Measurements from ENCODE around the gene KCNA10. TPM values are rescaled to one million over a fixed set of nuclear protein-coding genes. Genes with fewer than 3 reads are reported as not detected.

KCNA10 gene
- total RNA-seq, 1 experiment from 2014 or later: not detected

- no TSS peak for BruUV-seq (replicated peaks)
- H3K4me1 ChIP-seq (ENCODE audit: insufficient read depth, low read length, poor library complexity, severe bottlenecking): no peaks in the 10 kb centered on the region
- ChIA-PET CTCF (no interaction called here), POLR2A (ENCODE audit: low non-redundant PET) (no interaction called here)
- H3K27me3 ChIP-seq (replicated peaks; ENCODE audit: insufficient read depth, low read depth, low read length, poor library complexity): no peaks in the 10 kb centered on the region
- H3K4me3 ChIP-seq (ENCODE audit: low read depth, low read length, poor library complexity, severe bottlenecking): no peak overlapping the region
- DNase-seq (ENCODE audit: low spot score): no peak
- H3K36me3 ChIP-seq (ENCODE audit: insufficient read depth, low read length, poor library complexity, severe bottlenecking): no peaks in the 10 kb centered on the region
- no peak overlapping the region for H3K27ac ChIP-seq (ENCODE audit: low read depth, low read length, poor library complexity, severe bottlenecking)
- H3K9me3 ChIP-seq (ENCODE audit: low read depth, low read length, poor library complexity, severe bottlenecking): no peaks in the 10 kb centered on the region
- TF ChIP-seq EZH2 (IDR thresholded peaks at IDR 0.05; ENCODE audit: borderline replicate concordance, low read depth, low read length, poor library complexity, severe bottlenecking): no peak
- no peak for TF ChIP-seq CTCF (conservative IDR thresholded peaks at IDR 0.05; ENCODE audit: low read depth, low read length)
- intact Hi-C loops (cut with micrococcal nuclease; ENCODE audit: unreplicated experiment): no loop called here
These were observed 9.3 kb downstream of the KCNA10 start for GRCh38 chr1:110509655-110510054.

- intact Hi-C loops (cut with micrococcal nuclease; ENCODE audit: unreplicated experiment): no loop called here
- Histone ChIP-seq H3K27ac (ENCODE audit: low read depth, low read length, poor library complexity, severe bottlenecking) (no peak overlapping the region), H3K4me3 (ENCODE audit: low read depth, low read length, poor library complexity, severe bottlenecking) (no peak overlapping the region), H3K9me3 (ENCODE audit: low read depth, low read length, poor library complexity, severe bottlenecking) (no peaks in the 10 kb centered on the region), H3K4me1 (ENCODE audit: insufficient read depth, low read length, poor library complexity, severe bottlenecking) (no peaks in the 10 kb centered on the region), H3K36me3 (ENCODE audit: insufficient read depth, low read length, poor library complexity, severe bottlenecking) (no peaks in the 10 kb centered on the region), H3K27me3 (replicated peaks; ENCODE audit: insufficient read depth, low read depth, low read length, poor library complexity) (no peaks in the 10 kb centered on the region)
- ChIA-PET POLR2A (ENCODE audit: low non-redundant PET) (no interaction called here), CTCF (no interaction called here)
- no TSS peak for BruUV-seq (replicated peaks)
- TF ChIP-seq CTCF (conservative IDR thresholded peaks at IDR 0.05; ENCODE audit: low read depth, low read length) (no peak), EZH2 (IDR thresholded peaks at IDR 0.05; ENCODE audit: borderline replicate concordance, low read depth, low read length, poor library complexity, severe bottlenecking) (no peak)
- no peak for DNase-seq (ENCODE audit: low spot score)
These were observed 10.7 kb downstream of the KCNA10 start for GRCh38 chr1:110508028-110508940.

- Histone ChIP-seq H3K36me3 (ENCODE audit: insufficient read depth, low read length, poor library complexity, severe bottlenecking) (no peaks in the 10 kb centered on the region), H3K27me3 (replicated peaks; ENCODE audit: insufficient read depth, low read depth, low read length, poor library complexity) (no peaks in the 10 kb centered on the region), H3K4me1 (ENCODE audit: insufficient read depth, low read length, poor library complexity, severe bottlenecking) (no peaks in the 10 kb centered on the region), H3K27ac (ENCODE audit: low read depth, low read length, poor library complexity, severe bottlenecking) (no peak overlapping the region), H3K4me3 (ENCODE audit: low read depth, low read length, poor library complexity, severe bottlenecking) (no peak overlapping the region), H3K9me3 (ENCODE audit: low read depth, low read length, poor library complexity, severe bottlenecking) (no peaks in the 10 kb centered on the region)
- intact Hi-C loops (cut with micrococcal nuclease; ENCODE audit: unreplicated experiment): no loop called here
- no TSS peak for BruUV-seq (replicated peaks)
- no peak for TF ChIP-seq CTCF (conservative IDR thresholded peaks at IDR 0.05; ENCODE audit: low read depth, low read length)
- no peak for TF ChIP-seq EZH2 (IDR thresholded peaks at IDR 0.05; ENCODE audit: borderline replicate concordance, low read depth, low read length, poor library complexity, severe bottlenecking)
- DNase-seq (ENCODE audit: low spot score): no peak
- CTCF ChIA-PET: no interaction called here
- POLR2A ChIA-PET (ENCODE audit: low non-redundant PET): no interaction called here
These were observed 12.4 kb downstream of the KCNA10 start for GRCh38 chr1:110506541-110506940.

Data from A673 (cell line).